HG02852 (cell line): ENCODE results near the gene TFF2.

Experiments
- ATAC-seq: cut with Tn5 transposase; IDR thresholded peaks from one replicate; pipeline ENCODE4 v1.9.1; 2021; ENCODE audit warnings: mild to moderate bottlenecking, moderate library complexity; ENCODE audit not compliant: unreplicated experiment

The TFF2 gene

DNA sequence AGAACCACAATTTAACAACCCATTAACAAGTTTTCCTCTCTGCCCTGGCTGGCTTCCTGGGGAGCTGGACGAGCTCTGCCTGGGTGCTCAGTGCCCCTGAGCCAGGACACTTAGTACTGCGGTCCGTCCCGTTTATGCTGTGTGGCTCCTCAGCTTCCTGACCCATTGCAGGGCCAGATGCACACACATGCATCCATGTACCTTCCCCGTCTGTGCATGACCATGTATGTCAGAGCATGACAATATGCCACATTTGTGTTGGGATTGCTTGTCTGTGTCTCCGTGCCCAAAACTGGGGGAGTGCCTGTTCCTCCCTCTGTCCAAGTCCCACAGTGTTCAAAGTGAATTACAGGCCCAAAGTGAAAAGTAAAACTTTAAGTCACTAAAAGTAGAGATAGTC, 25.9 kb downstream of the TFF2 start:
- no peak for ATAC-seq

DNA sequence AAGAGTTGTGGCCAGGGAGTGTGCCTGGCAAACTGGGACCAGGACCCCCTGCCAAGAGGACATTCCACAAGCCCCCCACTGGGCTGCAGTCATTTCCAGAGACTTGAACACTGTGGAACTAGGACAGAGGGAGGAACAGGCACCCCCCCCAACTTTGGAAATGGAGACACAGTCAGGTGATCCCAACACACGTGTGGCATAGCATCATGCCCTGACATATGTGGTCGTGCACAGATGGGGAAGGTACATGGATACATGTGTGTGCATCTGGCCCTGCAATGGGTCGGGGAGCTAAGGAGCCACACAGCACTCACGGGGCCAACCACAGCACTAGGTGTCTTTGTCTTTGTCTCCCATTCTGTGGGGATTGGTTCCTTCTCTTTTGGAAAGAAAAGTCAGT, 28.9 kb downstream of the TFF2 start:
- ATAC-seq: no peak

DNA sequence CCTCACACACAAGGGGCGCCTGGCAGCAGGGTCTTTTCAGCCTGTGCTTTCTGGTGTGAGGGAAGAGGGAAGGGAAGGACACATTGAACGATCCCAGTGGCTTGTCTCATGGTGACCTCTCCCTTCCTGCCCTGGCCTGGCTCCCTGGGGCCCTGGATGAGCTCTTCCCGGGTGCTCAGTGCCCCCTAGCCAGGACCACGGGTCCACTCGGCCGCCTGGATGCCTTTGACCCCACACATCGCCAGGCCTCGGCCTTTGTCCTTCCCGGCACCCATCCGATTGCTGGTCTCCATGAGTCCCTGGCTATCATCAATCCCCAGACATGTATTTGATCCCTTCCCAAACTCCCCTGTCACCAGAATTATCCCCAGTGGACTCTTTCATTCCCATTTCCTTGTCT, 29.6 kb downstream of the TFF2 start:
- no peak for ATAC-seq

DNA sequence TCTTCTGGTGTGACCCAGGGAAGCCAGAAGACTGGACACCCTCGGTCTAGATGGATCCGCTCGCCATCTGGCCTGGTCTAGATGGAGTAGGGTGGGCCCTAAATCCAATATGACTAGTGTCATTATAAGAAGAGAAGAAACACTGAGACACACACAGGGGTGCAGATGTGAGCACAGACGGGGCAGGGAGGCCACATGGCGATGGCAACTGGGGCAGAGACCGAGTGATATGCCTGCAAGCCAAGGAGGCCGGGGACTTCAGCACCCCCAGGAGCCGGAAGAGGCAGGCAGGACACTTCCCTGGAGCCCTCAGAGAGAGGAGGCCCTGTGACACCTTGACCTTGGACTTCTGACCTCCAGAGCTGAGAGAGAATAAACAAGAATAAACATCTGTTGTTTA, 30.0 kb downstream of the TFF2 start:
- ATAC-seq: no peak

DNA sequence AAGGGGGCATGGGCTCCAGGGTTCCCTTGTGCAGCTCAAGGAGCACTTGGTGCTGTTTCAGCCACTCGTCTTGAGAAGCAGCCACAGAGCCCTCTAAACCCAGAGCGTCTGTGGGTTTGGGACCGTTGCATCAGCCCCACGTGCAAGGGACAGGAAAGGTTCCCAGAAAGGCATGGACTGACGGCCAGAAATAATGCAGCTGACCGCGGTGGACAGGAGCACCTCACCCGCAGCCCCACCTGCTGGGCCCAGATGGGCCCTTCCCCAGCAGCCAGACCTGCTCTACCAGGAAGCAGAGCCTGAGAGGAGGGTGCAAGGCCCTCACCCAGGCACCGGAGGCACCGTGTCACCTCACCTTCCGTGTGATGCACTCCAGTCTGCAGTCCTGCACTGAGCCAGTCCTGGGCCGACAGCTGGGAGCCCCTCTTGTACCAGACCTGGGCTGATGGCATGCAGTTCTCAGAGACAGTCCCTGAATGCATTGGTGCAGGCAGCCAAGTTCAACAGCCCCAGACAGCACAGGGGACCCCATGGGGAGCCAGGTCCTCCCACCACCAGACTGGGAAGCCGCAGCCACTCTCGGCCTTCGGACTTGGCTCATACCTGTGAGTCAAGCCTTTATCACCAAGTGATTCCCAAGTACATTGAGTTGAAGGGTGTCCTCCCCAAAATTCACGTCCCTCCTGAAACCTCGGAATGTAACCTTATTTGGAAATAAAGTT, 30.8 kb downstream of the TFF2 start:
- ATAC-seq: no peak

DNA sequence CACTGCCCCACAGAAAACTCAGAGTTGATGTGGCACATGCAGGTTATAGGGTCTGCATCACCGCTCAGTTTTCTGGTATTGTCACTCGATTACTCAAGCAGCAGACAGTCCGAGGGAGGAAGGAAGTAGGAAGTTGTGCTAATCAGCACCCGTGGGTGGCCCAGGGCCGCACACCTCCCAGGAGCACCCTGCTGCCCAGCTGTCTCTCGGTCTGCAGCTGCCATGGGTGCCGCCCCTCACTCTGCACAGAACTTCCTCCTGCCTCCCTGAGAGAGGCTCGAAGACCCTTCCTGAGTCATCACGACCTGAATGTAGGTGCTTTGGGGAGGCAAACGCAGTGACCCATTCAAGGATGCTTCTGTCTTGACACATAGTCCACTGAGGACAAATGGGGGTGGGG, 31.4 kb downstream of the TFF2 start:
- no peak for ATAC-seq

DNA sequence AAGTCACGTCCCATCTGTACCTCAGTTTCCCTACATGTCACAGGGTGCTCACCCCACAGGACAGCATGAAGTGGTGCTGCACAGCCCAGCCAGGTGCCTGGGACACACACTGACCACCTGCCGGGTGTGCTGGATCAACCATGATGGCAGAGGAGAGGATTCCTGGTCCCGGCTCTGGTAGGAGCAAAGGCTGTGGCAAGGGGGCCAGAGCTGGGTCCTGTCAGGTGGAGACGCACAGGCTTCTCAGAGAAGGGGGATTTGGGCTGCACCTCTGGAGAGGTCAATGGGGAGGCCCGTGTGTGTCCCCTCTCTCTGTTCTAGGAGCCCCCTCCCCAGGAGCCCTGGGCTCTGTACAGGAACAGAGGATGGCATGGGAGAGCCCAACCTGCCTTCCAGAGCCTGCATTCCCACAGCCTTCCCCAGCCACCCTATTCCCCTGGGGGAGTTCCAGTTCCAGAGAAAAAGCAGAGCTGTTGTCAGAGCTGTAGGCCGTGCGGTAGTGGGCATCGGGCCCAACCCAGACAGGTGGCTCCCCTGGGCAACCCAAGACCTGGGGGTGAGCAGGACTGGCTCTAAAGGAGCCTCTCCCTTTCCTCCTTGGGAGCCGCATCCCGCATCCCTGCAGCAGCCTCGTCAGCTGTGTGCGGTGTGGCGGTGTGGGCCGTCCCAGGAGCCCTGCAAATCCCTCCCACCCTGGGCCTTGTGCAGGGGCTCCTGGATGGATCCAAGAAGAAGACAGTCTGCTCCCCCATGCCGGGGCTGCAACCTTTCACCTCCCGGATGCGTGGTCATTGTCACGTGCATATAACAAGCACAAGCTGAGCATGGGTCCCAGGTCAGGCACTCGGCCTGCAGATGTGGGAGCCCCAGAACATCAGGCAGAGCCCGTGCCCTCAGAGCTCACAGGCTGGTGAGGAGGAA, 32.7 kb downstream of the TFF2 start:
- ATAC-seq: no peak

DNA sequence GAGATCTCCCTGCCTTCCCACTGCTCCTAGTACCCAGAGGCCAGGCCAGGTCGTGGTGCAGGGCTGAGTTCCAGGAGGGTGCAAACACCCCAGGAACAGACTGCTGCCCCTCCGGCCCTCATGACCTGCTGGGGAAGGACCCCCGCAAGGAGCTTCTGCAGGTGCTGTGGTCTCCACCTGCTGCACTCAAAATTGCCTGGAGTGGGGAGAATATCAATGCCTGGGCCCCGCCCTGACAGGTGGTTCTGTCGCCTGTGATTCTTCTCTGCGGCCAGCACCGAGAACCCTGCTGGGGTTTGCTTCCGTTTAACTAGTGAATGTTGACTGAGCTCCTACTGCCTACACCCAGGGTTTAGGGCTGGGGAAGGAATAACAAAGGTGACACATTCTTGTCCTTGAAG, 33.5 kb downstream of the TFF2 start:
- no peak for ATAC-seq

DNA sequence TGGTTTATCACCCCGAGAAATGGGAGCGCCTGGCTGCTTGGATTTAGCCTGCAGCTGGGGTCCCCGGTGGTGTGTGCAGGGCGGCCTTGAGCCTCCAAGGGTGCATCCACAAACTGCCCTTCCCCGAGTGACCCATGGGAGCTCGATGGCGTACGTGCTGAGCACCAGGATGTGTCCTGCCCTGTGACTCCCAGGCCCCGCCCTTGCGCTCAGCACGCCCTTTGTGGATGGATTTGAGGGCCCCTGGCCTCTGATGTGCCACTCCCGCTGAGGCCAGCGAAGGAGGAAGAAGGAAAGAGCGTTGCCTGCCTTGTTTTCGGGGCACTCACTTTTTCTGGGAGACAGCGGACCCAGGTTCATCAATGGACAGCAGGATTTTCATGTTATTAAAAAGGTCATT, 33.9 kb downstream of the TFF2 start:
- no peak for ATAC-seq

DNA sequence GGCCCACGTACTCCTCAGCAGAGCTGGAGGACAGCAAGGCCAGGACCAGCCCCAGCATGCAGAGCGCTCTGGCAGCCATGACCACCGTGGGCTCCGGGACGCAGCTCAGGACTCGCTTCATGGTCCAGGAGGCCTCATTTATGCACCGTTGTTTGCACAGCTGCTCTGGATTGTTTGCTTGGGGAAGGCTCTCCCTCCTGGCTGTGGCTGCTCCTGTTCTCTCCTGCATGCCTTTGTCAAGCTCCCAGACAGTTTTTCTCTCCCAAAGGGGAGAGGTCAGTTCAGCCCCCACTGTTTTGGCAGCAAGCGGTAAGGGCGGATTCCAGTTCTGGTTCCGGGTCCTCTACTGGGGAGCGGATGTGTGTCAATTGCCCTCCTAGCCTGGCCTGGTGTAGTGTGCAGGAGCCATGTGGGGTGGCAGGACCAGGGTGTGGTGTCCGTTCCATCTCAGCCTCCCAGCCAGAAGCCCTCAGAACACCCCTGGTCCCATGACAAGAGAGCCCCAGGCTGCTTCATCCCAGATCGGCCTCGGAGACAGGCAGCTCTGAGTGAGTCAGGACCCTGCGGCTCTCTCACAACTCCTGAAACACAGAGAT, 35.4 kb downstream of the TFF2 start, which contains the start of gene TFF3:
TFF3 (minus strand) TSS at position 114 of the 596 bp plus-strand sequence; CDS start at position 79, 35 bp downstream.
- no peak for ATAC-seq

DNA sequence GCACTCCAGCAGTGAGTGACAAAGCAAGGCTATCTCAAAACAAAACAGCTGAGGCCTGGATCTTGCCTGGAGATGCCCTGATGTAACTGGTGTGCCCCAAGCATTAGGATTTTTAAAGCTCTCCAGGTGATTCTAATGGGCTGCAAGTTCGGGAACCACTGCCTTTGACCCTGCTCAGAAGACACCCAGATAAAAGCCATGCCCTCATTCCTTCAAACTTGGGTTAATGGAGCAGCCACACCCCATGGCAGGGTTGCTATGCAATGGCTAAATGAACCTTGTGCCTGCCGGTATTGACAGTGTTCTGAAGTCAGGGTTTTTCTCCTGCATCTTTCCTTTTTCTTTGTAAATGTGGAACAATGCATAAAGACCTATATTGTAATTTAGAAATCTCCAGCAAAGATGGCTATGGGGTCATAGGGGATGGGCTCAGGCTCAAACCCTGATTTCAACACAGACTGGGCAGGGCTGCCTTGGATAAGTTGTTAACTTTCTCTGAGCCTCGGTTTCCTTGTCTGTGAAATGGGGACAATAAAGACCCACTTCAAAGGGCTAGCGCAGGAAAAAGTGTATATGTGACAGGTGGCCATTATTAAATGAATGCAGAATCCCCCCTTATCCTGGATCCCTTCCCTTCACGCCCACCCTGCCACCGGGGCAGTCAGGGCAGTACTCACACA, 36.0 kb downstream of the TFF2 start:
- ATAC-seq: no peak

DNA sequence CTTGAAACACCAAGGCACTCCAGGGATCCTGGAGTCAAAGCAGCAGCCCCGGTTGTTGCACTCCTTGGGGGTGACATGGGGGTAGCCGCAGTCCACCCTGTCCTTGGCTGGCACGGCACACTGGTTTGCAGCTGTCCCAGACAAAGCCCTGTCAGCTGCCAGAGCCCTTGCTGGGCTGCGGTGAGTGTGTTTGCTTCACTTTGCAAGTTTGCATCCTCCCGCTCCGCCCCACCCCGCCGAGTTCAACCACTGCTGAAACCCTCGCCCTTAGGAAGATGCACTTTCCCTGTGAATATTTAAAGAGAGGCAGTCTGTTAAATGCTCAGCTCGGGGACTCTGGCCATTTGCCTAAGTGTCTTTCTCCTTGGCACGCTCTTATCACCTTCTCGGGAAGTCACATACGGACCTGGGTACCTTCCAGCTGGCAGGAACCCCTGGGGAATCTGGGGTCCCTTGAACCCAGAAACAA, 37.3 kb downstream of the TFF2 start:
- ATAC-seq: no peak

DNA sequence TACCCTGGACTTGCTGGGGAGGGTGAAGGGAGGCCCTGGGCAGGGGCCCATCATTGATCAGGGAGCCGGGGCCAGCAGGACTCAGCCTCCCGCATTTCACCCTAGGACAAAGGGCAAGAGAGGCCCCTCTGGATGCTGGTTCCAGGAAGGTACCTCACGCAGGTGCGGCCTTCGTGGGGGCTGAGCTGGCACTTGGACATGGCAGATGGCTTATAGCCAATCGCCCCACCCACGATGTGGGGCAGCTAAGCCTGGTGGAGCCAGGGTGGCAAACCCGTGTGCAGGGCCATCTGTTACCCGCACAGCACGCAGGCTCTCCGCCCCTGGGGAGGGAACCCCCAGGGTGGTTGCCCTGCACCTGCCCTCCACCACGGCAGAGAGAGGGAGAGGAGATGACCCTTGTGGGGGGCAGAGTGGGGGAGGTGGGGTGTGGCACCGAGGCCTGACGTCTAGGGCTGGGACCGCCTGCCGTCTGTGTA, 38.1 kb downstream of the TFF2 start:
- ATAC-seq: no peak

DNA sequence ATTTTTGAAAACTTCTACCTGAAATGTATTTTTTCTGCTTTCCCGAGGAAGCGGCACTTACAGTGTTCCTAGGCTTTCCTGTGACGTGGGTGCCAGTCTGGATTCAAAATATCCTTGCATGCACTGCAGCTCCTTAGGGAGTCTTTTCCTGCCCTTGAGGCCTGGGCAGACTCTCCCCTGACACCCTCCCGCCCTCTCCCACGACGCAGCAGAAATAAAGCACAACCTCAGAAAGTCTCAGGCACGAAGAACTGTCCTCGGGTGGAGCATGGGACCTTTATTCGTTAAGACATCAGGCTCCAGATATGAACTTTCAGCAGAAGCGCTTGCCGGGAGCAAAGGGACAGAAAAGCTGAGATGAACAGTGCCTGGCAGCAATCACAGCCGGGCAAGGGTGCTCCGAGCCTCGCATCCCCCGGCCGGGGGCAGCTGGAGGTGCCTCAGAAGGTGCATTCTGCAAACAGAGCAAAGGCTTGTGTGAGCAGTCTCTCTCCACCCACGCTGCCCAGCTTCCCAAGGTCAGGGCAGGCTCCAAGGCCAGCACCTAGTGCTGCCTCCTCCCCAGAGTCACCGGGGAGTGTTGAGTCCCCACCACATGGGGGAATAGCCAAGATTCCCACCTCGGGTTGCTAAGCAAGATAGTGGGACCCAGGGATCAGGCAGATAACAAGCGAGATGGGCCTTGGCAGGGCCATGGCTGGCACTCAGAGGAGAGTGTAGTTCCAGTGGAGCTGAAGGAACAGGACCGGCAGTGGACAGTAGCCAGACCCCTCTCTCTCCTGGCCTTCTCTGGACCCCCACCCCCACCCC, 38.8 kb downstream of the TFF2 start:
- no peak for ATAC-seq

DNA sequence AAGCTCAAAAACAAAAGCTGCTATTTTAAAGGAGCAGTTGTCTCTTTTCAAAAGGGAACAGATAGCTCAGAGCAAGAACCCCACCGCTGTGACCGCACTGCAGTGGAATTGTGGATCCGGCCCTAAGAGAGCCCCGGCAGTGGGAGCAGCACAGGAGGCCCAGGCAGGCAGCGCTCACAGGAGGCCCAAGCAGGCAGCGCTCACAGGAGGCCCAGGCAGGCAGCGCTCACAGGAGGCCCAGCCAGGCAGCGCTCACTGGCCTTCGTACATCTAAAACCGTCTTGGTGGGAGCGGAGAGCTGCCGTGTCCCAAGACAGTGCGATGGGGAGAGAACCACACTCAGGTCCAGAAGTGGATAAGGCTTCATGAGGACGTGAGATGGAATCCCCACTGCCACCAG, 39.6 kb downstream of the TFF2 start:
- no peak for ATAC-seq

DNA sequence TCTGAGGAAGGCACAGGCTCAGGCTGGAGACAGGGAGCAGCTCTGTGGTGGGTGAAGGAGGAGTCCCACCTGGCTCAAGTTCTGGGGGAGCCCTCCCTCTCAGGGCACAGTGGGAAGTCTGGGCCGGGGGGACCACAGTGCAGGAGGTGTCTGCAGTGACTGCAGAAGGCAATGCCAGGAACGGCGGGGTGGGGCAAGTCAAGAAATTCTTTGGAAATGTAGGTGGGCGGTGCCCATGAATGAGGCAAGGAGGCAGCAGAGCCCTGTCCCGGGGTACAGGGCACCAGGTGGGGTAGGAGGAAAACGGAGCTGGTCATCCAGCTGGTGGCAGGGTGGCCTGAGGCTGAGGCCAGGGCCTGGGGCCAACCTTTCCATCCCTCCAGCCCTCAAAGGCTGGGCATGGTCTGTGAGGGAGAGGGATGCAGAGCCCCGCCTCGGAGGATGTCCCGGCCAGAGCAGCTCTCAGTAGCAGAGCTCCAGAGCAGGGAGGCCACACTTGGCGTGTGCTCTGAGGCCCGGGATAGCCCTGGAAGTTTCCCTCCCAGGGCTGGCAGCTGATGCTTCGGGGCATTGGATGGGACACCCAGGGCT, 40.3 kb downstream of the TFF2 start:
- ATAC-seq: no peak

DNA sequence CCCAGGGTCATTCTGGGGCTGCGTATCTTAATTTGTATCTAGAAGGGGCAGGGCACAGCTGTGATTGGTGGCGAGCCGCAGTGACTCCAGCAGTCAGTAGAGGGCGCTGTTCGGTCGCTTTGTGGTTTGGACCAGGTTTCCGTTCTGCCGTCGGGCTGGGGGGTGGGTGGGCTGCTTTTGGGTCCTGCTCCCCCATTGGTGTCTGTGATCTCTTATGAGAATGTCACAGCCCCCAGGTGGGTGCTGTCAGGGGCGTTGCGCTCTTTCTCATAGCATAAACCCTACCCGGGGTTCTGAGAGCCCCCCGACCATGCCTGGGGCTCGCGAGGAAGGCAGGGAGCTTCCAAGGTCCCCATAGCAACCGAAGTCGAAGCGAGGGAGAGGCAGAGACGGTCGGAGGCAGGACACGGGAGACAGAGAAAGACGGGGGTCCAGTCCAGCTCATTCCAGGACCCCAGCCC, 41.0 kb downstream of the TFF2 start:
- no peak for ATAC-seq

DNA sequence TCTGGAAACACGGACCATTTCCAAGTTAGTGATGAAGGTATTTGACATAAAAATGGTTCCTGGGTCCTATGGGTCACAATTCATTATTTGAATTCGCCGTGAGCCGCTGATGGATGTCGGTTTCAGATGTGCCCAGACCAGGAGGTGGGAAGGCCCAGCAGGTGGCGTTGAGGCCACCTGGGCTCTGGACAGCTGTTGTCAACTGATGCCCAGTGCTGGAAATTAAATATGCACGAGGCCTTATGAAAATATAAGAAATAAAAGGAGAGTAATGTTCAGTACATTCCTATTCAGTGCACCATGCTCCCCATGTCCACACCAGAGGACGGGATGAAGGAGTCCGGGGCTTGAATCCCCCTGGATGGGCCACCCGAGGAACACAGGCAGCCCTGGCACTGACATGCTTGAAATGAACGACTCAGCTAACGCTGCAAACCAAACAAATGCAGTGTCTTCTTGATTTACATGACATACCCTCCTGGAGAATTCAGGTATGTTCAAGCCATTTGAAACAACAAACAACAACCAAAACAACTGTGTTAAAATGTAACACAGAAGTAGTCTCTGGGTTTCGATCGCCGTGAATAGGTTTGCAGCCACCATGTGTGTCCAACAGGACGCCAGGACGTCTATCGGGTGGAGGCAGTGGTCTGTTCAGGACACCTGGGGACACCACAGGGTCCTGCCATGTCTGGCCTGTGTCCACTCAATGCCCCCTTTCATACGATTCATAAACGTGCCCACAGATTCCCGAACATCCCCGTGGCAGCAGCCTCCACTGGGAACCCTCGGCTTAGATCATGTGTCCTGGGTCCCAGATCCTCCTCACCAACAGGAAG, 41.7 kb downstream of the TFF2 start:
- ATAC-seq: no peak
